Activated naive CD4-positive, alpha-beta T cell treated with anti-CD3 and anti-CD28 coated beads for 36 hours (primary cell): ENCODE measurements around the gene WDR20. TPM values are rescaled to one million over a fixed set of nuclear protein-coding genes. Genes with fewer than 3 reads are reported as not detected.
A peak's percentile ranks its signal among the peaks of the same experiment; 100 is the strongest.

Experiments
- CTCF ChIA-PET: fragments of 350-600 bp; sonication (Branson Sonifier 250); formaldehyde crosslinking; loops from one replicate; lab custom pipeline; 2021; ENCODE audit warnings: antibody characterized with exemption; lab: Charles Lee
- DNase-seq: peaks from one replicate; pipeline ENCODE4 v3.0.0-alpha.2; 2020
- H3K27ac Mint-ChIP-seq: one replicate; pipeline ENCODE4 v1.8.0; 2021; ENCODE audit warnings: mild to moderate bottlenecking, mixed read lengths
- H3K27me3 Mint-ChIP-seq: one replicate; pipeline ENCODE4 v1.8.0; 2021; ENCODE audit warnings: low read depth, mixed read lengths
- H3K36me3 Mint-ChIP-seq: one replicate; pipeline ENCODE4 v1.8.0; 2021; ENCODE audit warnings: low read depth, mixed read lengths
- H3K4me1 Mint-ChIP-seq: one replicate; pipeline ENCODE4 v1.8.0; 2021; ENCODE audit warnings: low read depth, mixed read lengths
- H3K4me3 Mint-ChIP-seq: one replicate; pipeline ENCODE4 v1.8.0; 2021; ENCODE audit warnings: mild to moderate bottlenecking, moderate library complexity, mixed read lengths
- H3K9me3 Mint-ChIP-seq: one replicate; pipeline ENCODE4 v1.8.0; 2021; ENCODE audit warnings: mixed read lengths
- intact Hi-C: fragments of 100-400 bp; cut with micrococcal nuclease; formaldehyde crosslinking; loops from one replicate; pipeline ENCODE4 v1.15.1; 2023
- total RNA-seq, 2 experiments: library from RNA; stranded (reverse); gene quantifications; one replicate each; pipeline ENCODE4 v1.2.3, GENCODE V29; 2021

The WDR20 gene
- total RNA-seq, 2 experiments from 2014 or later, result 20.5 to 21.4 TPM

GRCh38 chr14:102177161-102177560, 37.5 kb downstream of the WDR20 start:
- Mint-ChIP-seq H3K4me1 (peaks cover 47% of the 10 kb centered on the region), H3K4me3 (no peak overlapping the region), H3K36me3 (peaks cover 7% of the 10 kb centered on the region), H3K27me3 (no peaks in the 10 kb centered on the region), H3K9me3 (no peaks in the 10 kb centered on the region), H3K27ac (no peak overlapping the region)
- CTCF ChIA-PET, result interaction anchor here (0.7 to 0.8 kb wide), 2 partner anchors 11 to 316 kb away, joined by 3 read pairs; no protein-coding TSS in a partner anchor
- no peak for DNase-seq
- intact Hi-C loops, result no loop called here

DNA sequence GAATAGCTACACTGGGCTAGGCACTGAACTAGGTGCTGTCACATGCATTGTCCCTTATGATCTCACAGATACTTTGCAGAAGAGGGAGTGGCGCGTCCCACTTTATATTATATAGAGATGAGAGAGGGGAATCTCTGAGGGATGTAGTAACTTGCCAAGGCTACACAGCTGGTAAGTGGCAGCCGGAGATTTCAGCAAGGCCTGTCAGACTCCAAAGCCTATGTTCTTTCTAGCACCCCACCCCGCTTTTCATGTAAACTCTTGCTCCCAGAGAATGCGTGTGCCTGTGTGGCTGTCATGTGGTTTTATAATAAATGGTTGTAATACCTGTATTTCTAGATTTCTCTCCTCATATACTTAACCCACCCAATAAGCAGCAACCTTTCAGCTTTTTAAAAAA, 39.1 kb downstream of the WDR20 start:
- H3K4me3 Mint-ChIP-seq, result no peak overlapping the region
- intact Hi-C loops, result no loop called here
- H3K27ac Mint-ChIP-seq, result no peak overlapping the region
- H3K27me3 Mint-ChIP-seq, result no peaks in the 10 kb centered on the region
- no peak for DNase-seq
- CTCF ChIA-PET, result no interaction called here
- H3K9me3 Mint-ChIP-seq, result no peaks in the 10 kb centered on the region
- peaks cover 62% of the 10 kb centered on the region for H3K4me1 Mint-ChIP-seq
- H3K36me3 Mint-ChIP-seq, result peaks cover 7% of the 10 kb centered on the region

DNA sequence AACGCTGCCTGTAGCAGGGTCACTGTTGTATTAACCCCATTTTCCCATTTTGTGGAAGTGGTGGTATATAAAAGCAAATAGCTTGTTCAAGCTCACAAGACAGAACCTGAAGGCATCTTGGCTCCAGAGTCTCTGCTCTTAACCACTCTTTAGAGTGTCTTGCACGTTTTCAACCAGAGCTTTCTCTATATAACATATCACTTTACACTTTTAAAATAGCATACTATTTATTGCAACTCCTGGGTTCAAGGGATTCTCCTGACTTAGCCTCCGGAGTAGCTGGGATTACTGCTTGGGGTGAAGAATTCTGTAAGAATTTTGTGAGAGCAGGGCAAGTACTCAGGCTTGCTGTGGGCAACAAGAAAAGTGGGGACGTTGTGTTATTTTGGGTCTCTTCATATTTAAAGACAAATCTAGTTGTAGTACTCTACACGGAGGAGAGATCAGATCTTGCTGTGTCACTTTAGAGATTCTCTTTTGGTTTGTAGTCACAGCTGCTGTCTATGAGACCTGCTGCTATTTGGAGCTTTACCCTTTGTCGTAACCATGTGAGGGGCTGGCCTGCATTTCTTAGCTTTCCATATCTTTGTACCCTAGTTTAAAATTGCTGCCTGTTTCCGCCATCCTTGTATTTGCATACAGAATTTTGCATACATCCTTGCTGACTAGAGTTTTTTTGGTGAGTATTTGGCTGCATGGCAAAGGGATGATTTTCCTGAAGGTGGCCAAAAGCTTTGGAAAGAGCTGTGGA, 40.7 kb downstream of the WDR20 start:
- Mint-ChIP-seq H3K27ac (no peak overlapping the region), H3K4me3 (no peak overlapping the region), H3K27me3 (no peaks in the 10 kb centered on the region), H3K4me1 (peaks cover 71% of the 10 kb centered on the region), H3K9me3 (no peaks in the 10 kb centered on the region), H3K36me3 (peaks cover 2% of the 10 kb centered on the region)
- intact Hi-C loops, result loop anchor here (5.0 to 10.0 kb wide), 6 partner anchors 93 to 634 kb away; partner anchors contain the start of genes CINP, HSP90AA1 and TECPR2
- no peak for DNase-seq
- CTCF ChIA-PET, result interaction anchor here (0.6 to 1.5 kb wide), 2 partner anchors 21 to 341 kb away, joined by 3 to 4 read pairs; no protein-coding TSS in a partner anchor

GRCh38 chr14:102181187-102181586, 41.5 kb downstream of the WDR20 start:
- Mint-ChIP-seq H3K9me3 (no peaks in the 10 kb centered on the region), H3K4me1 (peaks cover 72% of the 10 kb centered on the region), H3K36me3 (peaks cover 1% of the 10 kb centered on the region), H3K4me3 (no peak overlapping the region), H3K27ac (peak overlapping the region; percentile 5), H3K27me3 (no peaks in the 10 kb centered on the region)
- intact Hi-C loops, result loop anchor here (5.0 to 10.0 kb wide), 6 partner anchors 94 to 634 kb away; partner anchors contain the start of genes CINP, HSP90AA1 and TECPR2
- CTCF ChIA-PET, result interaction anchor here (1.5 kb wide), 1 partner anchor 22 kb away, joined by 3 read pairs; no protein-coding TSS in a partner anchor
- DNase-seq, result no peak

- no peak overlapping the region for H3K4me3 Mint-ChIP-seq
- CTCF ChIA-PET, result interaction anchor here (0.5 to 1.3 kb wide), 5 partner anchors 43 to 415 kb away, joined by 3 to 6 read pairs (median 3); no protein-coding TSS in a partner anchor
- intact Hi-C loops, result loop anchor here (1.0 to 10.0 kb wide), 8 partner anchors 38 to 633 kb away; partner anchors contain the start of genes CINP, HSP90AA1 and TECPR2
- H3K9me3 Mint-ChIP-seq, result no peaks in the 10 kb centered on the region
- no peaks in the 10 kb centered on the region for H3K27me3 Mint-ChIP-seq
- H3K27ac Mint-ChIP-seq, result no peak overlapping the region
- DNase-seq, result no peak
- peaks cover 75% of the 10 kb centered on the region for H3K4me1 Mint-ChIP-seq
- H3K36me3 Mint-ChIP-seq, result peaks cover 1% of the 10 kb centered on the region
Measured at GRCh38 chr14:102182190-102182589, 42.5 kb downstream of the WDR20 start.

DNA sequence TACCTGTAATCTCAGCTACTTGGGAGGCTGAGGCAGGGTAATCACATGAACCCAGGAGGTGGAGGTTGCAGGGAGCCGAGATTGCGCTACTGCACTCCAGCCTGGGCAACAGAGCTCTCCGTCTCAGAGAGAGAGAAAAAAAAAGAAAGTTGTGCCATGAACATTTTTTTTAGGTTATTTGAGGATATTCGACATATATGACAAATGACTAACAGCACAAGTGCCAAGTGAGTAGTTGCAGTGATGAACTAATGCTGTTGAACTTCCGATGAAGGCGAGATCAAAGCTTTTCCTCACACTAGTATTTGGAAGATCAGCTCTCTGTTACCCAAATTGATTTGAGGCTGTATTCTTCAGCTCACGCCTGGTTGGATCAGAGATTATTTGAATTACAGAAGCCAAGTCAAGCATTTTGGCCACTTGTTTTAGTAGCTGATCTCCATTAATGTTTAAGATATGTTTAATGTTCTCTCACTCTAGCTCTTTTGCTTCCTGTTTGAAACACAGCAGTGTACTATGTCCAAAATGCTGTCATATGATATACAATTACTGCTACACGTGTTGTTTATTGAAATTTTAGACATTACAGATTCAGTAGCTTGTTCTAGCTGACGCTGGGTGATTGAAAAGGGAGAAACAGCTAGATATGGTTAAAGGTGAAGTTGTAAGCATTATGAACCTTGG, 43.4 kb downstream of the WDR20 start:
- intact Hi-C loops, result loop anchor here (1.0 to 10.0 kb wide), 8 partner anchors 37 to 632 kb away; partner anchors contain the start of genes CINP, HSP90AA1 and TECPR2
- Mint-ChIP-seq H3K9me3 (no peaks in the 10 kb centered on the region), H3K27ac (peak overlapping the region; percentile 79), H3K27me3 (no peaks in the 10 kb centered on the region), H3K36me3 (peaks cover 1% of the 10 kb centered on the region), H3K4me1 (peaks cover 74% of the 10 kb centered on the region), H3K4me3 (no peak overlapping the region)
- CTCF ChIA-PET, result interaction anchor here (0.6 to 1.3 kb wide), 4 partner anchors 21 to 104 kb away, joined by 3 read pairs; no protein-coding TSS in a partner anchor
- no peak for DNase-seq

- Mint-ChIP-seq H3K36me3 (peaks cover 1% of the 10 kb centered on the region), H3K9me3 (no peaks in the 10 kb centered on the region), H3K4me3 (no peak overlapping the region), H3K27ac (peak overlapping the region; percentile 79), H3K27me3 (no peaks in the 10 kb centered on the region), H3K4me1 (peaks cover 71% of the 10 kb centered on the region)
- CTCF ChIA-PET, result interaction anchor here (0.8 to 1.2 kb wide), 2 partner anchors 22 to 88 kb away, joined by 3 read pairs; no protein-coding TSS in a partner anchor
- intact Hi-C loops, result loop anchor here (1.0 to 10.0 kb wide), 9 partner anchors 17 to 631 kb away; partner anchors contain the start of genes CINP, HSP90AA1, TECPR2 and WDR20
- DNase-seq, result no peak
Measured at GRCh38 chr14:102183886-102184285, 44.2 kb downstream of the WDR20 start.

GRCh38 chr14:102184316-102185035, 44.8 kb downstream of the WDR20 start:
- Mint-ChIP-seq H3K27ac (peak overlapping the region; percentile 79), H3K4me3 (no peak overlapping the region), H3K27me3 (no peaks in the 10 kb centered on the region), H3K36me3 (peaks cover 1% of the 10 kb centered on the region), H3K9me3 (no peaks in the 10 kb centered on the region), H3K4me1 (peaks cover 71% of the 10 kb centered on the region)
- CTCF ChIA-PET, result interaction anchor here (0.5 to 1.2 kb wide), 2 partner anchors 23 to 1735 kb away, joined by 3 to 4 read pairs; no protein-coding TSS in a partner anchor
- intact Hi-C loops, result loop anchor here (1.0 to 10.0 kb wide), 8 partner anchors 17 to 630 kb away; partner anchors contain the start of genes CINP, HSP90AA1, TECPR2 and WDR20
- peak; percentile 57 for DNase-seq

GRCh38 chr14:102185360-102185759, 45.7 kb downstream of the WDR20 start:
- Mint-ChIP-seq H3K27ac (no peak overlapping the region), H3K36me3 (peaks cover 1% of the 10 kb centered on the region), H3K27me3 (no peaks in the 10 kb centered on the region), H3K9me3 (no peaks in the 10 kb centered on the region), H3K4me1 (peaks cover 73% of the 10 kb centered on the region), H3K4me3 (no peak overlapping the region)
- no peak for DNase-seq
- intact Hi-C loops, result loop anchor here (10.0 kb wide), 1 partner anchor 629 kb away; no protein-coding TSS in a partner anchor
- CTCF ChIA-PET, result no interaction called here

DNA sequence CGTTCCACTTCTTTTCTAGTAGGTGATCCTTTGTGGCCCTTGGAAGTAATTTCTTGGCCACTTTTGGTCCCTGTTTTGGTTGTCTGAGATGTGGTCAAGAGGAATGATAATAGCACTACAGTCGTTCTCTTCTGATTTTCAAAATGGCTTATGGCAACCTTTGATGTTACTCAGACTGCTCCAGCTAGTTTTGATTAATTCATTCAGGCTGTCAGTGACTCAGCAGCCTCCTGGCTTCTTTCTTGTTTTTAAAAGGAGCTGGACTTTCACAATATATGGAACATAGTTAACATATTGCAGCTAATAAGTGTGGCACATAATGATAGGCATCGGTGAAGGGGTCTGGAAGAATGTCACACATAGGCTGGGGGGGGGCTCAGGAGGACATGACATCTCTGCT, 47.3 kb downstream of the WDR20 start:
- no peak for DNase-seq
- H3K27ac Mint-ChIP-seq, result no peak overlapping the region
- no peaks in the 10 kb centered on the region for H3K36me3 Mint-ChIP-seq
- H3K27me3 Mint-ChIP-seq, result no peaks in the 10 kb centered on the region
- H3K9me3 Mint-ChIP-seq, result no peaks in the 10 kb centered on the region
- CTCF ChIA-PET, result interaction anchor here (0.6 kb wide), 1 partner anchor 90 kb away, joined by 3 read pairs; no protein-coding TSS in a partner anchor
- H3K4me3 Mint-ChIP-seq, result no peak overlapping the region
- intact Hi-C loops, result loop anchor here (10.0 kb wide), 1 partner anchor 628 kb away; no protein-coding TSS in a partner anchor
- H3K4me1 Mint-ChIP-seq, result peaks cover 66% of the 10 kb centered on the region

DNA sequence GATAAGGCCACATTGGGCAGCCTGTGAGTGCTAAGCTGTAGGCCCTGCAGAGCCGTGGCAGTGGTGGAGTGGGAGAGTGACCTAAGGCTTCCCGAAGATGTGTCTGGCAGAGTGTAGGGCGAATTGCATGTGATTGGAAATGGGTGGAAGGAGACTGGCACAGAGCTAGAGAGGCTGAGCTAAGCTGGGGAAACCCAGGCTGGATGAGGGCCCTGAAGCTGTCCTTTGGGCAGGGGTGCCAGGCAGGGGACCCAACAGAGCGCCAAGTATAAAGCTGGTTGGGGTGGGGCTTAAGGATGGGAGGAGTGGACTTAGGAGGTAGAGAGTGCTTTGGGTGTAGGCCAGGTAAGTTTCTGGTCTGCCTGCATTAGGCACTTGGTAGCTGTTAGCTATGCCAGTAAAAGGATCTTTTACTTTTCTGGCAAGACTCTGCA, 47.9 kb downstream of the WDR20 start:
- H3K4me1 Mint-ChIP-seq, result peaks cover 64% of the 10 kb centered on the region
- H3K36me3 Mint-ChIP-seq, result no peaks in the 10 kb centered on the region
- H3K27ac Mint-ChIP-seq, result no peak overlapping the region
- CTCF ChIA-PET, result interaction anchor here (0.6 to 1.0 kb wide), 3 partner anchors 10 to 91 kb away, joined by 3 read pairs; no protein-coding TSS in a partner anchor
- intact Hi-C loops, result loop anchor here (10.0 kb wide), 1 partner anchor 627 kb away; no protein-coding TSS in a partner anchor
- H3K27me3 Mint-ChIP-seq, result no peaks in the 10 kb centered on the region
- no peaks in the 10 kb centered on the region for H3K9me3 Mint-ChIP-seq
- no peak overlapping the region for H3K4me3 Mint-ChIP-seq
- no peak for DNase-seq
